Germinal center (tissue), 1 donor: Measurements from ENCODE around the gene VEZT.
A peak's percentile ranks its signal among the peaks of the same experiment; 100 is the strongest.

Experiments used
- DNase-seq: peaks from one replicate; pipeline ENCODE4 v3.0.0; 2012; ENCODE audit warnings: mixed read lengths, low spot score

Gene VEZT

DNA sequence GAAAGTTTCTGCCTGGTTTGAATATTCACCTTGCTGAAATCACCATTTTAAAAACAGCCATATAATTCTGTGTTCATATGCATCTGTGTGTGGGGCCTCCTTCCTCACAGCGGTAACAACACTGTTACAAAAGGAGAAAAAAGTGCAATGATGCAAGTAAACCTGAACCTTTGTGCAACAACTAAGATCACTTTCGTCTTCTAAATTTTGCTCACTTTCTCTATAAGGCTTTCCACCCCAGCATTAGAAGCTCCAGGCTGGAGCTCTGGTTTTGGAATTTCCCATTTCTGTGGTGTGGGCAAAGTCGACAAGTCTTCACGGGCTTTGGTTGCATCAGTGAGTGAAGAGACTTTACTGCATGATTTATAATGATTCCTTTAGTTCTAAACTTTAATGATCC lies 18.7 kb upstream of the VEZT start:
- no peak for DNase-seq

DNA sequence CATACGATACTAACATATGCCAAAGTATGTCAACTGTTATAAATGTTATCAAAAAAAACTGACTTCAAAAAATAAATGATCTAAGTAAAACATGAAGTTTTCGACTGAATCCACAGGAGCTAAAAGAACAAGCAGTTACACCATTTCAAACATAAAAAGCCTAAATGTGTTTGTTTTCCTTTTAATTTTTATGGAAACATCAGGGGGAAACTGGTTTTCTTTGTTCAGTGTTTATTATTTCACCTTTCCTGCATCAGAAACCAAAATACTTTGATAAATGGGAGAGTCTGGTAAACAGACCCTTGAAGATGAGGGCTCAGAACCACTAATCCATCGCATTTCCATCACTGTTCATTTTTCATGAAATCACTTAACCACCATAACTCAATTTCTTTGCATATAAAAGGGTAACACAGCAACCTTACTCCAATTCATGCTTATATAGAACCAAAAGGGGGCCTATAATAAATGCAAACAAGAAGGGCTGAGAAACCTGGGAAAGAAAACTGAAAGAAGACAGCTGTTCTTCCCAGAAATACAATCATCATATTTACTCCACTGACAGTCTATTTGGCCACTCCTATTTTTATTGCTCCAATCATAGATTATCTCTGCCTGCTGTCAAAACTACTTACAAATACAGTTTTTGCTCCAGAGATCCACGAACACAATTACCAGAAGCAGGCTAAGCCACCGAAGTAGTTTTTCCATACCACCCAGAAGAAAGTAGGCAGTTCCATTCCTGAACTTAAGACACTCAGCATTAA lies 17.3 kb upstream of the VEZT start:
- DNase-seq: no peak

DNA sequence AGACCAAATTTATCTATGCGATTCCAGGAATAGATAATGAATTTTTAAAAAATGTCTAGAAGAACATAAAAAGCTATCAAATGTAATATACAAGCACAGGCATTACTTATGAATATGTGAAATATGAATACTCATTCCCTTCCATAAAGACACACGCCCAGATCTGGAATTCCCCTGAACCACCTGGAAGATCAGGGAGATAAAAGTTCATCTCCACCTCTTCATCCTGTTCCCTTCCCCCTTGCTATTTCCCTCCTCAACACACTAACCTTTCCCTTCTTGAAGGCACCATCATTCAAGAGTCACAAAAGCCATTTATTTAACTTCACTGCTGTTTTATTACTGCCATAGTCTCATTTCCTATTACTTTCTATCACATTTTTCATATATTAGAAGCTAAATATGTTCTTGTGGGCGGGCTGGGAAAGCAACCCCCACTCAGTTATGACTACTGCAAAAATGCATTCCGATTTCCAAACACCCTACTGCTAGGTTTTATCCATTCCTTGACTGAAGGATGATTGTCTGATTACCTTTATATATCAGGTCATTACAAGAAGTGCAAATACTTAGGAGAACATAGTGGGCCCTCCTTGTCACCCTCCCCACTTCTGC lies 16.4 kb upstream of the VEZT start:
- no peak for DNase-seq

DNA sequence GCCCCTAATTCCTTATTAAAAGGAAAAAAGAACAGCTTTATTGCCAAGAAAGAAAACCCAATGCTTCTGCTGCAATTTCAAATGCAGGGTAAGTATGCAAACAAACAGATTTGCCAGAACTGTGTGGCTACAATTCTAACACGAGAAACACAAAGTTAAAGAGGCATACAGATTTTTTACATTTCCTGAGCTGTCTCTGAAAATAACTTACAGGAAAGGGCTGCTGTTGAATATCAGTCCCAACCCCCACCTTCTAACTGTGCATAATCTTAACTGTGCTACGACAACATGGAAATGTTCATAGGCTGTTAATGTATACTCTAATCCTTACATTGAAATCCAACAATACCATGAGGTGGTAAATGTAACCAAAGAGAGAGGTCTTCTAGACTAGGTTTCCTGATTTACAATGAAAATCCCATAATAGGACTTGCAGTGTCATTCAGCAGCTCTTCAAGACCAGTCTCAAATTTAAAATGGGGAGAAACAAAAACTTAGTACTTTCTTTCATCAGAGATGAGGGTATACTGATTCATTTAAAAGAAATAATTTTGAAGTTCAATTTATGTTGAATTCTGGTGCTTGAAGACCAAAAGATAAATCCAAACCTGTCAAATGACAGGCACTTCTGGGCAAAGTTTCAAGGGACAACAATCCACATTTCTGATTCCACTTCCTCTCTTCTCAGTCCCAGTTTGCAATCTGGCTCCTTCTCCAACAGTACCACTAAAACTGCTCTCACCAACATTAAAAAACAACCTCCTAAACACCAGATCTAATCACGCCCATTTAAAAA lies 14.7 kb upstream of the VEZT start:
- DNase-seq: no peak

DNA sequence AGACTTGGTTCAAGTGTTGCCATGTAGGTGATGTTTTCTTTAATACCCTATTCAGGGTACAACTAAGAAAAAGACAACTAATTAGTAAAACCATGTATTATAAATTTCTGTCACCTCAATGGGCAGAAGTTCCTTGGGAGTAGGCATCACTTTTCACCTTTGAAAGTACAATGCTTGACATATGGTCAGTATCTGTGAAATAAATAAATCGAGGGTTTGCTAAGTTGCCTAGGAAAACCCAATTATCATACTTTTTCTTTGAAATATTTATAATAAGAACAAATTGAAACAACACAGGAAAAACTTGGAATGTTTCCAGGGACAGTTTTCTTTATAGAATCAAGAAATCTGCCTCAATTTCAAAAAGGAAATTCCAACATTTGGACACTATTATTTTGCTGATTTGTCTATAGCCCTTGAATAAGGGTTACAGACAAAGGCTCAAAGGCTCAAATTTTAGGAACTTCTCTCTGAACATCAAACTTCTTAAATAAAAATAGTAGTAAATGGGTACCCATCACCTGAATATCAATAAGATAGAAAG lies 14.0 kb upstream of the VEZT start:
- no peak for DNase-seq

DNA sequence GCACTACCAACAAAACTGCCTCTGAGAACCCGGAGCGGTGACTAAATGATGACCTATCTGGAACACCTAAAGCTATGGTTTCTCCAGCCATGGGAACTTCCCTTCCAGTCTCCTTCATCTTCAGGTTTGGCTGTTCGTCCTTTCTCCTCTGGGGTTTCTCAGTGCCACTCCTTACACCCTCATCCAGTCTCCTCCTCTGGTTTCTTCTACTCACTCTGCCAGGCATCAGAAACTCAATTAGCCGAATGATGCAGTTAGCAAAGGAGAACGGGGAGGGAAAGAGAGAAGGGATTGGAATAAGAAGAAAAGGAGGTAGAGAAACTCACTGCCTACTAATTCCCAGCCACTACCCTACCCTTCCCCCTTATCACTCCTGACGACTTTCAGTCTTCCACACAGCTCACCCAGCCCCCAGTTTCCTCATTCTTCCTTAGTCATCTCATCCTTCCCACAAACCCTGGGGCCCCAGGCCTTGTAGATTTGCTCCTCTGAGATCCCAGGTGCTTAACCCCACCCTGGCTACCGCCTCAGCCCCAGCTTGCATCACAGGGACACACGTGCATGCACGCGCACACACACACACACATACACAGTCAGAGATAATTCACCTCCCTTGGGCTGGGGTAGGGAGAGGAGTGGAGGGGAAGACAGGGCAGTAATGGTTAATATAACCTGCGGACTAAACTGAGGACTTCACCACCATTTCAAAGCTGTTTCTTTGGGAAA lies 13.3 kb upstream of the VEZT start:
- no peak for DNase-seq

DNA sequence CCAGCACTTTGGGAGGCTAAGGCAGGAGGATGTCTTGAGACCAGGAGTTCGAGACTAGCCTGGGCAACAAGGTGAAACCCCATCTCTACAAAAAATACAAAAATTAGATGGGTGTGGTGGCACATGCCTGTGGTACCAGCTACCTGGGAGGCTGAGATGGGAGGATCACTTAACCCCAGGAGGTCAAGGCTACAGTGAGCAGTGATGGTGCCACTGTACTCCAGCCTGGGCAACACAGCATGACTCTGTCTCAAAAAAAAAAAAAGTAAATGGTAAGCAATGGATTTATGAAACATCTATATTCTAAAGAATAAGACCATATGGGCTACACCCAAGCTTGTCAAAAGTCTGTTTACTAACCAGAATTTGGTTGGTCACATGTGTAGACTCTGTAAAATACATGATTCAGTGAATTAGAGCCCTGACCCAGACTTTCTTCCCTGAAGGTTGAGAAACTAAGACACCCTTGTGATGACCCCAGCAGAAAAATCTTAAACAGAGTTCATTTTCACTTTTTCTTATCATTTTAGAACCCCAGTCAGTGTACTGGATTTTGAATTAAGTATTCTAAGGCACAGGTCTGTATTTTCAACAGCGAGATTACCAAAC lies 12.5 kb upstream of the VEZT start:
- DNase-seq: no peak

DNA sequence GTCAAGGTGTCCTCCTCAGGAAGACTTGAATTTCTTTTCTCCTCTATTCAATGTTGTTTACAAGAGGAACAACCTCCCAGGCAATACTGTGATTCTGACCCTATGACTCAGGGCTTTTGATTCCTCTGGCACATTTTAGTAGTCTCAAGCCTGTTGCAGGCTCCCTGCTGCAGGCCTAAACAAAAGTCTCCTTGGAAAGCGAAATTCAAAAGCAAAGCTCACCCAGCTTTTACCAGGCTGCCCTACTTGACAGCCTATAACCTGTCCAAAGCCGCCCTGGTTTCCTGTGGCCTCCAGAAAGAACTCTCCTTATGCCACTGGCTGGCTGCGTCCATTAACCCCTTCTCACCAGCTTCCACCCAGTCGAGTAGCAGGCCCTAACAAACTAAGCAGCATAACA lies 11.9 kb upstream of the VEZT start:
- no peak for DNase-seq

DNA sequence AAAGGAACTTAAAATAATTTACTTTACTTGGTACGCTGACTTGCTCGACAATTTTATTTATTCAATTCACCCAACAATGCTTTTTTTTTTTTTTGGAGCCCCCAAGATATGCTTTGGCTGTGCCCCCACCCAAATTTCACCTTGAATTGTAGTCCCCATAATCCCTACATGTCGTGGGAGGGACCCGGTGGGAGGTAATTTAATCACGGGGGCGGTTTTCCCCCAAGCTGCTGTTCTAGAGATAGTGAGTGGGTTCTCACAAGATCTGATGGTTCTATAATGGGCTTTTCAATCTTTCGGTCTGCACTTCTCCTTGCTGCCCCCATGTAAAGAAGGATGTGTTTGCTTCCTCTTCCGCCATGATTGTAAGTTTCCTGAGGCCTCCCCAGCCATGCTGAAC lies 10.7 kb upstream of the VEZT start:
- DNase-seq: no peak

DNA sequence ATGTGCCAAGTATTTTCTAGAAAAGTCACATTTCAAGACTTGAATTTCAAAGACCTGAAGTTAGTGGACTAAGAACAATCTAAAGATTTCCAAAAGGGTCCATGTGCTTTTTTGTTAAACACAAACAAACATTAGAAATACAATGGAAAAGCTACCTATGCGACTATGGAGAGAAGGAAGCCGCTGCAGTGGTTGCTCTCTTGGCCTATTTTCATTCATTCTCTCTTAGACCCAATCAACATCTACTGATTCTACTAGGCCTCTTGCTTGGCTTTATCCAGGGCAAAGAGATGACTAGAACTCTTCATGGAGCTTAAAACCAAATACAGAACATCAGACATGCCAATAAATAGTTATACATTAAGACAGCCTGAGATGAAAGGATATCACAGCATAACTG lies 10.2 kb upstream of the VEZT start:
- no peak for DNase-seq

DNA sequence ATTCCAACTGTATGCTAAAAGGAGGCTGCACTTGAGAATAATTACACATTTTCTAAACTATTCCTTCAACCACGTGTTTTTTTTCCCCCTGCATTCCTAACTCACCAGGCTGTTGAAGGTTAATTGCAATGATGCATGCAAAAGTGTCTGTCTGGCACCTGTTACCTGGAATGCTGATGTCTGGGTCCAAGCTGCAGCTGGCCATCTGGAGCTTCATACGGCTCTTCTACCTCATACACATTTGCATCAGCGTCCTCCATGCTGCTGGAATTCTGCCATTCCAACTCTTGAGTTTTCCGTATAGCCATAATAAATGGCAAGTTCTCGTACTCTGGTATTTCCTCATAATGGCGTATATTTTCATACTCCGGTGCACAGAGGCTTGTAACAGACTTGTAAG lies 8.9 kb upstream of the VEZT start:
- no peak for DNase-seq

DNA sequence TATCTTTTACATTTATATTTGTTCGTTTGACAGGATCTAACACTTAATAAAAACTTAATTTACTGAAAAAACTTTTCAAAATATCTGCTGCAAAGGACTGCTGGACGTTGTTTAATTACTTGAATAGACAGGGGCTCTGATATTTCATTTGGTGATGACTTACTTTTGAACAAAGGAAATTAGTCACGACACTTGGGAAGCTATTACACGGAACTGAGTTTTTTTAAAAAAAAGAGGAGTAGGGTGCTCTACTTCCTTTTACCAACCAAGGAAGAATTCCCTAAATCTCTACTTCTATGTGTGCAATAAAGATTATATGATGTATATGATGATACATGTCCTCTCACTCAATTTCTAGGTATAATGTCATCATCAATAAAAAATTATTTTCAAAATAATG lies 5.0 kb upstream of the VEZT start:
- DNase-seq: no peak

DNA sequence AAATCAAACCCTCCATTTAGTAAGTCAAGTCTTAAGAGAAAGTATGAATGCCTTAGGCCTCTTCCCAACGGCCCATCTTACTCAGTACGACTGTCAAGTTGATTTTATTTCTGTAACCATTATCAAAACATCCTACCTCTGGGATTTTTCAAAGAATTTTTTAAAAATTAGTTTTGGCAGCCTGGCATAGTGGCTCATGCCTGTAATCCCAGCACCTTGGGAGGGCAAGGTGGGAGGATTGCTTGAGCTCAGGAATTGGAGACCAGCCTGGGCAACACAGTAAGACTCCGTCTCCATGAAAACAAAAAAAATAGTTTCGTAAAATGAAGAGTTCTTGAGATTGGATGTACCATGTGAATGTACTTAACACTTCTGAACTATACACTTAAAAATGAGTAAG lies 4.5 kb upstream of the VEZT start:
- no peak for DNase-seq

DNA sequence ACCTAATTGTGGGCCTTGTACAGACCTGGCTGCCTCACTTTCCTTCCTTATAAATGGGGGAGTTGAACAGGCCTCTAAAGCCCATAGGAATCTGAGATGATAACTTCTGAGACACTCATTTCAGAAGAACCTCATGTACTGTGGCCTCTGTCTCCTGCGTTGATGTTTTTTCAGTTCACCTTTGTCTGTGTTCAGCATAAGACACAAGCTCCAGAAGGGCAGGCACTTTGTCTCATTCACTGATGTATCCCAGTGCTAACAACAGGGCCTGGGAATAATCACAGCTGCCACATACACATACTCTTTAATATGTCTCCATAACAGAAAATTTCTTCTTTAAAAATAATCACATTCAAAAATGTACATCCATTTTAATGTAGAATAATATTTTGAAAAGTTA lies 3.7 kb upstream of the VEZT start:
- no peak for DNase-seq

DNA sequence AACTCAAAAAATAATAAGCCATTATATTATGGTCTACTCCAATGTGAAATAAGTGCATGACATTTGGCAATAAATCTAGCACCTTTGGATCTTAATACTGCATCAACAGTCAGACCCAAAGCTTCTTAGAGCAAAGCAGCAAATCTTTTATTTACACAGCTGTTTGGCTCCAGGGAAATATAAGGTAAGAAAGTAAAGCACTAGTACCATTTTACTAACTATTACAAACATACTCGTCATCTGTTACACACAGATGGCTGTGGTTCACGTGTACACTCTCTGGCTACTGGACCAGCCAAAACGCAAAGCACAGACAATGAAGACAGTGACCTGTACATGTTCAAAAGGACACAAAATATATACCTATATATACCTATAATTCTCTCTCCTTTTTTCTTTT lies 3.1 kb upstream of the VEZT start:
- DNase-seq: no peak

DNA sequence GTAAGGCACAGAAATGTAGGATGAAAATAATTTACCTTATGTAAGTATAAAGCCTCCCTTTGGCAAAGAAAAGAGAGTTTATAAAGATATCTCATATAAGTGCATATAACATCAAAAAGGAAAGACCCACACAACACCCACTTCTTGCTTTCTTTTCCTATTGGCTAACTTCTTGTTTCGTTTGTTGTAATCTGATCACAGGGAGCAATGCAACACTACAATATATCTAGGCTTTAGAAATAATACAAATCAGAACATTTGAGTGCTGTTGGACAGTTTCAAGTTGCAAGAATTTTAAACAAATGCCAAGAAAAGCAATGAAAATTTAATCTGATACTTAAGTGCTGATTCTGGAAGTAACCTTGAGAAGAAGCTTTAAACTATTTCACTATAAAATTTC lies 1.7 kb upstream of the VEZT start:
- peak; percentile 49 for DNase-seq

DNA sequence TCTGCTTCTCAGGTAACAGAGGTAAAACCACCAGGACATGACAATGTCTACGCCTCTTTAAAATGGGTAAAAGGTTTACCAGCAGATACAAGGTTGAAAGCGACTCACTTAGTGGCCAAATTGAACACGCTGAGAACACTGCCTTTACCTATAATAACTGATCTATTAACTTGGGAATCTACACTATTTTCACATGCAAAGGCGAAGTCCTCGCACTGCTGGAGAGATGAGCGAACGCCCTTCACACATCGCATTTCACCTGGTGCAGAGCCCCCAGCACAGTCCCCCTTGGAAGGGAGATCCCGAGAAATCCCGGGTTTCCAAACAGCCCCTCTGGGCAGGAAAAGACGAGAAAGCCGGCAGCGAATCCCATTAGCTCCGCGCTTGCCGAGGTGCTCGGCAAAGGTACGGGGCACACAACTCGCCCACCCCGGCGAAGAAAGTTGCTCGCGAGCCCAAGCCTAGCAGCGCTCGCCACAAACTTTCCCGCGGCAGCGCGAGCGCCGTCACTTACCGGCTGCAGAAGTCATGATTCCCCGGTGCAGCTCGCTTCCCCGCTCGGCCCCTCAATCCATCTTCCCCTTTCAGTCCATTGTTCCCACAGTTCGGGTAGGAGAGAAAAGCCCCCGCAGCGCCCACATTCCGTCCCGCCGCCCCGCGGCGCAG lies 763 bp upstream of the VEZT start:
- no peak for DNase-seq

DNA sequence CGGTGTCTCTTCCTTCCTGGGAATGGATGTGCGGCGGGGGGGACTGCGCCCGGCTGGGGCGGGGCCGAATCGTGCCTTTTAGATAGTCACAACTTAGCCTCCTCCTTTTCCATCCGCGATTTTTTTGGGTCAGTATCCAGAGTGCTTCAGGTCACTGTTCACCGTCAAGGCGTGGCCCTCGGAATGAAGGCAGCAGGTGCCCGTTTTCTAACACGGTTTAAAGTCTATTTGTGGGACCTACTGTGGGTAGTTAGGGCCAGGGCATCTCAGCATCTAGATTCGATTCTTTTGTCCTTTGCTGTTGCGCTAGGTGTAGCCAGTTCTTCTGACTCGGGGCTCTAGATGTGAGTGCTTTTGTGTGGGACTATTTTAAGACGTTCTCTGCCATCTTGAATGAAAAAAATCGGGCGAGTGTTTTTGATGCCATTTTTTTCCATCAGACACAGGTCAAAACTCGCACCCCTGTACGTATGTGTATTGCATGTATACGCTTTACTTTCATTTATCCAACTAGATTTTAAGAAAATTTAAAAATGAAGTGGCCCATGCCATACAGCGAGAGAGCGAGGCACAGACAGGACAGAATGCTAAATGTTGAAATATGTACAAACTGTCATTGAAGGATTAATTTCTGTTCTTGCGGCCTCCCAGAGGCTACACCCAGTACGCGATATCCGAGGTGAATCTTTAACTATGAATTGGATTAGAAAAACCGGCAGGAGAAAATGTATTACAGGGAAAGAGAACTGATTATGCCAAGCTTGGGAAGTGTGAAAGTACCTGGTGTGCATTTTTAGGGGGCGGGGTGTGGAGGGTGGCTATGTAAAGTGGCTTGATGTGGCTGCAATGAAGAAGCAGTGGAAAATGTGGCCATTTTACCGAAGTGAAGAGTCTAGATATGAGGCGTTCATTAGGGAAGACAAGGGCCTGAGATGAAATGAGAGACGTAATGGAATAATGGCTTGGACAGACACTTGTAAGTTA lies 835 bp downstream of the VEZT start:
- peak; percentile 46 for DNase-seq

DNA sequence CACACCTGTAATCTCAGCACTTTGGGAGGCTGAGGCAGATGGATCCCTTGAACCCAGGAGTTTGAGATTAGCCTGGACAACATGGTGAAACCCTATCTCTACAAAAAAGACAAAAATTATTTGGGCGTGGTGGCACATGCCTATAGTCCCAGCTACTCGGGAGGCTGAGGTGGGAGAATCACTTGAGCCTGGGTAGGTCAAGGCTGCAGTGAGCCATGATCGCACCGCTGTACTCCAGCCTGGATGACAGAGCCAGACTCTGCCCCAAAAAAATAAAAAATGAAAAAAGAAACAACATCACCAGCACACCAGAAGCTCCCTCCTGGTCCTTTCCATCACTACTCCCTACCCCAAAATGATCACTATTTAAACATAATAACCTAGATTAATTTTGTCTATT lies 2.6 kb downstream of the VEZT start:
- DNase-seq: no peak

DNA sequence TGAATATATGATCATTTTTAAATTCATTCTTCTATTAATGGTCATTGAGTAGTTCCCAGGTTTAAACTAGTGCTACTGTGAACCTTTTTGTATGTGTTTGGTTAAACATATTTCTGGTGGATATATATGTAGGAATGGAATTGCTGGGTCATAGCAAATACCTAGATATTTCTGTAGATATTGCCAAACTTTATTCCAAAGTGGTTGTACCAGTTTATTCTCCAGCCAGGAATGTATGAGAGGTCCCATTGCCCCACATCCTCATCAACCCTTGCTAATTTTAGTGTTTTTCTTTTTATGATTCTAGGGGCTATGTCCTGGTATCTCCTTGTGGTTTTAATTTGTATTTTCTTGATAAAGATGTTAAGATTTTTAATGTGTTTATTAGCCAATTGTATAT lies 3.1 kb downstream of the VEZT start:
- DNase-seq: no peak
